SK-N-MC (cell line): ENCODE data around the gene UIMC1.
"Not testable (repeated sequence)": the region's sequence is repeated elsewhere in the genome, so short reads cannot be mapped to it uniquely, and the experiment has no call there.

Experiments used
- DNase-seq: peaks from one replicate; pipeline ENCODE4 v3.0.0-alpha.2; 2011; ENCODE audit warnings: low read depth, low spot score
- H3K27ac ChIP-seq: fragments of 200-600 bp; sonication (generic); 2 replicates; pipeline ENCODE4 v1.5.1; 2016; ENCODE audit warnings: mixed run types
- H3K36me3 ChIP-seq: fragments of 200-600 bp; sonication (generic); 2 replicates; pipeline ENCODE4 v1.6.1; 2017; ENCODE audit warnings: antibody characterized with exemption, low read length, mixed read lengths; ENCODE audit not compliant: insufficient read depth
- H3K4me3 ChIP-seq: fragments of 200-600 bp; sonication (generic); 2 replicates; pipeline ENCODE4 v1.5.1; 2016
- H3K9ac ChIP-seq: fragments of 200-600 bp; sonication (generic); 2 replicates; pipeline ENCODE4 v1.8.0; 2017; ENCODE audit warnings: mixed run types, mixed read lengths; ENCODE audit not compliant: insufficient read length
- H3K9me3 ChIP-seq: fragments of 200-600 bp; sonication (generic); 2 replicates; pipeline ENCODE4 v1.6.1; 2017; ENCODE audit warnings: low read depth, mild to moderate bottlenecking, antibody characterized with exemption, low read length, moderate library complexity, mixed read lengths
- EZH2 ChIP-seq: fragments of 200-600 bp; sonication (generic); IDR thresholded peaks from one replicate; pipeline ENCODE4 v1.6.1; 2017; ENCODE audit warnings: antibody characterized with exemption
- FOXP2 ChIP-seq: optimal IDR thresholded peaks from 2 replicates; pipeline ENCODE3; 2011; ENCODE audit warnings: mild to moderate bottlenecking, moderate library complexity; ENCODE audit not compliant: insufficient read depth; ENCODE audit errors: extremely low read length, control extremely low read depth
- POLR2AphosphoS5 ChIP-seq: IDR thresholded peaks from 2 replicates; pipeline ENCODE4 v1.6.1; 2012; ENCODE audit warnings: mild to moderate bottlenecking, low read depth, low read length, borderline replicate concordance

The UIMC1 gene

GRCh38 chr5:177006265-177006972, at the start of gene UIMC1:
Gene UIMC1, minus strand, starts transcription at chr5:177006779. Its CDS starts 24,164 bp downstream, at chr5:176982615.
- peak; percentile 64 for DNase-seq

GRCh38 chr5:177049285-177049684, 42.7 kb upstream of the UIMC1 start:
- no peak for DNase-seq
- H3K36me3 ChIP-seq = peaks cover 77% of the 10 kb centered on the region
- no peak for TF ChIP-seq FOXP2
- TF ChIP-seq EZH2 = no peak
- TF ChIP-seq POLR2AphosphoS5 = no peak

More at GRCh38 chr5:177006265-177006972, at the start of gene UIMC1:
- Histone ChIP-seq H3K4me3 (peak within 1 kb of the TSS; percentile 97), H3K9me3 (no peaks in the 10 kb centered on the region), H3K27ac (peak within 1 kb of the TSS; percentile 58), H3K36me3 (peaks cover under 1% of the 10 kb centered on the region; the same call in 1 of the 2 replicates), H3K9ac (peak within 1 kb of the TSS; percentile 93)
- TF ChIP-seq EZH2 (no peak), FOXP2 (peak; percentile 36), POLR2AphosphoS5 (peak; percentile 82)

GRCh38 chr5:177048531-177048930, 42.0 kb upstream of the UIMC1 start:
- DNase-seq, H3K9me3 ChIP-seq, H3K9ac ChIP-seq, H3K27ac ChIP-seq, H3K4me3 ChIP-seq: not testable (repeated sequence)
- H3K36me3 ChIP-seq = peaks cover 80% of the 10 kb centered on the region

More at GRCh38 chr5:177049285-177049684, 42.7 kb upstream of the UIMC1 start:
- no peak overlapping the region for H3K27ac ChIP-seq
- no peaks in the 10 kb centered on the region for H3K9me3 ChIP-seq
- no peak overlapping the region for H3K9ac ChIP-seq
- no peak overlapping the region for H3K4me3 ChIP-seq

- no peak for TF ChIP-seq EZH2
- TF ChIP-seq POLR2AphosphoS5 = no peak
- TF ChIP-seq FOXP2 = no peak
- Histone ChIP-seq H3K9ac (no peak overlapping the region), H3K36me3 (peaks cover 82% of the 10 kb centered on the region), H3K27ac (no peak overlapping the region), H3K4me3 (no peak overlapping the region), H3K9me3 (no peaks in the 10 kb centered on the region)
- DNase-seq = no peak
Observed at GRCh38 chr5:177045631-177046030, 39.1 kb upstream of the UIMC1 start.

- H3K27ac ChIP-seq = no peak overlapping the region
- H3K9me3 ChIP-seq = no peaks in the 10 kb centered on the region
- DNase-seq = no peak
- peaks cover 75% of the 10 kb centered on the region for H3K36me3 ChIP-seq
- H3K9ac ChIP-seq = no peak overlapping the region
- H3K4me3 ChIP-seq = no peak overlapping the region
- TF ChIP-seq EZH2 (no peak), POLR2AphosphoS5 (no peak), FOXP2 (no peak)
Observed at GRCh38 chr5:177044641-177045040, 38.1 kb upstream of the UIMC1 start.

GRCh38 chr5:177043958-177044357, 37.4 kb upstream of the UIMC1 start:
- H3K27ac ChIP-seq = no peak overlapping the region
- no peak overlapping the region for H3K9ac ChIP-seq
- DNase-seq = no peak
- no peaks in the 10 kb centered on the region for H3K9me3 ChIP-seq
- H3K36me3 ChIP-seq = peaks cover 72% of the 10 kb centered on the region
- H3K4me3 ChIP-seq = no peak overlapping the region
- TF ChIP-seq FOXP2 (no peak), EZH2 (no peak), POLR2AphosphoS5 (no peak)

GRCh38 chr5:177043114-177043513, 36.5 kb upstream of the UIMC1 start:
- DNase-seq = no peak
- no peak overlapping the region for H3K4me3 ChIP-seq
- TF ChIP-seq EZH2 = no peak
- H3K27ac ChIP-seq = no peak overlapping the region
- H3K9ac ChIP-seq = no peak overlapping the region
- peaks cover 71% of the 10 kb centered on the region for H3K36me3 ChIP-seq
- H3K9me3 ChIP-seq = no peaks in the 10 kb centered on the region

GRCh38 chr5:177041936-177042335, 35.4 kb upstream of the UIMC1 start:
- Histone ChIP-seq H3K9me3 (no peaks in the 10 kb centered on the region), H3K9ac (no peak overlapping the region), H3K36me3 (peaks cover 64% of the 10 kb centered on the region), H3K27ac (no peak overlapping the region), H3K4me3 (no peak overlapping the region)
- TF ChIP-seq EZH2 (no peak), FOXP2 (no peak), POLR2AphosphoS5 (no peak)
- DNase-seq = no peak

GRCh38 chr5:177040814-177041420, 34.3 kb upstream of the UIMC1 start:
- no peak for TF ChIP-seq EZH2
- no peak for TF ChIP-seq FOXP2
- TF ChIP-seq POLR2AphosphoS5 = no peak
- no peaks in the 10 kb centered on the region for H3K9me3 ChIP-seq
- H3K9ac ChIP-seq = no peak overlapping the region
- no peak for DNase-seq
- peaks cover 61% of the 10 kb centered on the region for H3K36me3 ChIP-seq
- H3K27ac ChIP-seq = no peak overlapping the region
- no peak overlapping the region for H3K4me3 ChIP-seq
